Activated CD8-positive, alpha-beta memory T cell treated with anti-CD3 and anti-CD28 coated beads, Interleukin-2, amount 50 U/mL, for 1 hour (primary cell): ENCODE data around the gene LAS1L.
"Not testable (repeated sequence)": the region's sequence is repeated elsewhere in the genome, so short reads cannot be mapped to it uniquely, and the experiment has no call there.

Experiments used
- DNase-seq: peaks from one replicate; pipeline ENCODE4 v3.0.0-alpha.2; 2020; ENCODE audit errors: extremely low read depth

LAS1L gene

GRCh38 chrX:65534450-65535292 is at the start of gene LAS1L:
Gene LAS1L, minus strand, starts transcription at chrX:65534787. Its CDS starts 72 bp downstream, at chrX:65534715.
- DNase-seq = peak; percentile 76

GRCh38 chrX:65582450-65583082 is 48.0 kb upstream of the LAS1L start:
- no peak for DNase-seq

- no peak for DNase-seq
Measured at GRCh38 chrX:65581661-65582339, 47.2 kb upstream of the LAS1L start.

GRCh38 chrX:65578346-65578745 is 43.8 kb upstream of the LAS1L start:
- DNase-seq = no peak

DNA sequence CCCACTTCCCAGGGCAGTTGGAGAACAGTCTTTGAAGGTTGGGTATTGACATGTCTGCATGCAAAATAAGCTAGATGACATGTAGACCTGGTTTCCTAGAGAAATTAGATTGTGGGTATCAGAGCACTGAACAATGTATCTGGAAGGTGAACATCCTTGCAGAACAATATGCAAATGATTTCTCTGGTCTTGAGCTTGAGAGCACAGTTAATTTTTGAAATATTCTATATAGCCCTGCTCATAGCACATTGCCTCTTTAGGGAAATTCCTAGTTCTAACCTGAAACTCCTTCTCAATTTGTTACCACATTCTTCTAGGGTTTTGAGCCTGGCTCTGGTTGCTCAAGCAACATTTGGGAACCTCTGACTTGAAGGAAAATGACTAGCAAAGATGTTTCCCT is 41.6 kb upstream of the LAS1L start:
- no peak for DNase-seq

GRCh38 chrX:65575022-65575421 is 40.4 kb upstream of the LAS1L start:
- DNase-seq = no peak

GRCh38 chrX:65574356-65574755 is 39.8 kb upstream of the LAS1L start:
- no peak for DNase-seq

GRCh38 chrX:65572971-65573370 is 38.4 kb upstream of the LAS1L start:
- DNase-seq = no peak

DNA sequence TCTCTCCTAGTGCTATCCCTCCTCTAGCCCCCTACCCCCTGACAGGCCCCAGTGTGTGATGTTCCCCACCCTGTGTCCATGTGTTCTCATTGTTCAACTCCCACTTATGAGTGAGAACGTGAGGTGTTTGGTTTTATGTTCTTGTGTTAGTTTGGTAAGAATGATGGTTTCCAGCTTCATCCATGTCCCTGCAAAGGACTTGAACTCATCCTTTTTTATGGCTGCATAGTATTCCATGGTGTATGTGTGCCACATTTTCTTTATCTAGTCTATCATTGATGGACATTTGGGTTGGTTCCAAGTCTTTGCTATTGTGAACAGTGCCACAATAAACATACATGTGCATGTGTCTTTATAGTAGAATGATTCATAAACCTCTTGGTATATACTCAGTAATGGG is 28.3 kb upstream of the LAS1L start:
- DNase-seq = not testable (repeated sequence)

GRCh38 chrX:65551489-65552339 is 17.1 kb upstream of the LAS1L start:
- DNase-seq = no peak

DNA sequence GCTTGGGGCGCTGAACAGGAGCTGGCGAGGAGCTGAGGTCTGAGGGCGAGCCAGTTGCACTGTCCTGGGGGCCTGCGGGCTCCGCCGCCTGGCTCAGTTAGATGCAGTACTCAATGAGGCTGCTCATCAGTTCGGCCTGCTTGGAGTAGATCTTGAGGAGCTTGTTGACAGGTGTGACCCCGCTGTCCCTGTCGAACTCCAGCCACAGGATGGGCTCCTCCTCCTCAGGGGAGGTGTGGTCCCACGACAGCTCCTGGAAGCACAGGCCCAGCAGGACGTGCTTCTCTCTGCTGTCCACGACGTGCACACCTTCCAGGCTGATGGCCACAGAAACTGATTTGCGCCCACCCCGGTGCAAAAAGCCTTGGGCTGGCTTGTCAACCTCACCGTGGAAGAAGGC is 16.5 kb upstream of the LAS1L start:
- no peak for DNase-seq

GRCh38 chrX:65545456-65545855 is 10.9 kb upstream of the LAS1L start:
- DNase-seq = no peak

DNA sequence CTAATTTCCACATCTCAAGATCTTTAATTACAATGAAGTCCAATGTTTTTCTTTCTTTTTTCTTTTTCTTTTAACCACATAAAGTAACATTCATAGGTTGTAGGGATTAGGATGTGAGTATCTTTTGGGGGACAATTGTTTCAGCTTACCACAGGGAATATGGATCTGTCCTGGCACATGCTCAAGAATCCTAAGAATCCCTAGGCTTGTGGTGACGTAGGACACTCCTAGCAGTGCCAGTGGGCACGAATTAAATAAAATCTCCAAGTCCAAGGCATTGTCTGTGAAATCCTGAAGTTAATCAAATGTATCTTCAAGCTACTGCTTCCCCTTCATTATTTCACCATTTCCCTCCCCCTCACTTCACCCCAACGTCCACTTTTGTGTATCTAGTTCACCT is 2.6 kb upstream of the LAS1L start:
- no peak for DNase-seq

- DNase-seq = no peak
Measured at GRCh38 chrX:65536291-65536690, 1.7 kb upstream of the LAS1L start.

DNA sequence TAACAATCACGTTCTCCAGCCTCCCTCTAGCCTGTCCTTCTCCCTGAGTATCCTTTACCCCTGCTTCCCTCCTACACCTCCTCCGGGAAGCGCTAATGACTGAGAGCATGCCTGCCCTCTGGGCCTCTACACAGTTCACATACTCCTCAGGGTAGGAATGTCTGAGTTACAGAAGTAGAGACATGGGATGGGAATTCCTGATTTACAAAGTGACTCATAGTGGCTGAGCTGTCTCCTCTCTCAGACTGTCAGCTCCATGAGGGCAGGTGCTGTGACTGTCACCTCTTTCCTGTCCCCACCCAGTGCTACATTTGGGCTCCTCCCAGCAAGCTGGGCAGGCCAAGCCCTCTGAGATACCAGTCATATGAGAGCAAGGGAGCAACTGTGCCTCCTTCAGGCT is 2.6 kb downstream of the LAS1L start:
- no peak for DNase-seq

GRCh38 chrX:65528705-65529340 is 5.8 kb downstream of the LAS1L start:
- peak; percentile 14 for DNase-seq

DNA sequence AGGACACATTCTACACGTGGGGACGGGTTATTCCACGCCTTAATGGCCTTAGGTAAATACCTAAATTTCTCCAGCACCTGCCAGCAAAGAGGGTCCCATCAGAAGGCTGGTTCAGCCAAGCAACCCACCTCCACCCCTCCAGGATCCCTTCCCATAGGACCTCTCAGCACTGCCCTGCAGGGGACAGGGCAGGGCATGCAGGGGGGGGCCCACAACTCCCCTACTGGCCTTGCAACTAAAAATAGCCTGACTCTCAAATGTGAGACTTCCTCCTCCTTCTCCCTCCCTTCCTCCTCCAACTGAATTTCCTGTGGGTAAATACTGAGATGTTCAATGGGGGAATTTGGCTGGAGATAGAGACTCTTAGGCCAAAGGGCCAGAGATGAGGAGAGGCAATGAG is 6.3 kb downstream of the LAS1L start:
- no peak for DNase-seq

DNA sequence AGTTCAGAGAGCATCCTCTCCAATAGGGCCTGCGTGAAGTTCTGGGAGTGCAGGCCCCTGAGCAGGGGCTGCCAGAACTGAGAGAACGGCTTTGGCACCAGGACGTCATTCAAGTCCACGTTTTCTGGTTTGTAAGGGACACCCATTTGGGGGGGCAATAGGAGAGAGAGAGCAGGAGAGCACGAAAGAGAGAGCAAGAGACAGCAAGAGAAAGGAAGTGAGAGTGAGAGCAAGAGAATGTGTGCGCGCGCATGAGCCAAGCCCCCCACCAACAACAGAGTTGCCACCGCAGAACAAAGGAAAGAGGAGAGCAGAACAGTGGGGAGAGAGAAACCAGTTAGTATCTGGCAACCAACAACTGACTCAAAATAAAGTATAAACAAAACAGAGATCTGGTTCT is 10.4 kb downstream of the LAS1L start:
- DNase-seq = no peak

GRCh38 chrX:65522739-65523372 is 11.7 kb downstream of the LAS1L start:
- no peak for DNase-seq

DNA sequence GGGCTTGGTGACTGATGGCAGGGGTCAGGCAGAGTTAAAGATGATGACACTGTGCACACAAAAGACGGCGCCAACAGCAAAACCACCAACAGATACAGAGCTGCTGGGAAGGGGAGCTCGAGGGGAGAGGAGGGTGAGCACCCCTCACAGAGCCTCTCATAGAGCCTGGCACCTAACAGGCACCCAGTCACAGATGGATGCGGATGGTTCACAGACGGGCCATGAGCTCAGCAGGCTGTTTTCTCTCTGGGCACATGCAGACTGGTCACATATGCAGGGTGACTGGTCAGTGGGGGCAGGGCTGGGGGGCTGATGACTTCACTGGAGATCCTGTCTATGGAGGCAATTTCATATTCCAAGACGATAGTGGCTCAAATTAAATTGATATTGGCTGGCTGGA is 15.1 kb downstream of the LAS1L start:
- DNase-seq = not testable (repeated sequence)

GRCh38 chrX:65518980-65519379 is 15.6 kb downstream of the LAS1L start:
- not testable (repeated sequence) for DNase-seq
